Stimulated activated CD4-positive, alpha-beta T cell treated with anti-CD3 and anti-CD28 coated beads, Interleukin-12 subunit alpha, Interleukin-12 subunit beta, amount 100 ng/mL, for 24 hours (primary cell): Measurements from ENCODE around the gene RAD23B.

Experiments used
- DNase-seq, 2 experiments: peaks; one replicate each; pipeline ENCODE4 v3.0.0-alpha.2; 2020; ENCODE audit warnings: low read depth in 2 of 2

The RAD23B gene

DNA sequence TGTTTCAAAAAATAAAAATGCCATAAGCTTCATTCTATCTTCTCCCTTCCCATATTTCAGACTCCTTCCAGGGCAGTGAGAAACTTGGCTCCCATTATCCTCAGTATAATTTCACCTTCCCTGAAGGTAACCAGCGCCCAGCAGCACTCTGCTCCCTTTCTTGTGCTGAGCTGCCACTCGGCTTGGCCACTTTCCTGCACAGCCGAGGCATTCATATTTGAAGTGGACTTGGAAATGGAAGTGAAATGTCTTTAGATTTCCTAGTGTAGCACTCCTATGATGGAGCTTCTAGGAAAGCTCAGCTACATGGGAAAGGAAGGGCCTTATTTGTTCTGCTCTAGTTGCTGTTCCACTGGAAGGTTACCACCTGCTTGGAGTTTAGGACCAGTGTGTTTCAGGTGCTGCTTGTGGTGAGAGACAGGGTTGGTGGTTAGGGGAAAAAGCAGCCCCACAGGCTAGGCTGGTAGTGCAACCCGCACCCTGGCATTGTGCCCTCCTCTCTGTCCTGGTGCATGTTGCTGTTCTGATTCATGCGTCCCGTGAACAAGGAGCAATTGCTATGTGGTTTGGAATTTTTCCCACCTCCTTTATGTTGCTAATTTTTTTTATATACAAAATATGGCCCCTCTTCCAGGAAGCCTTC is 53.8 kb downstream of the RAD23B start:
- DNase-seq, result no peak

- DNase-seq, result no peak
These were observed 54.9 kb downstream of the RAD23B start for GRCh38 chr9:107337676-107338590.

GRCh38 chr9:107338911-107339659 is 56.0 kb downstream of the RAD23B start:
- DNase-seq, result no peak

DNA sequence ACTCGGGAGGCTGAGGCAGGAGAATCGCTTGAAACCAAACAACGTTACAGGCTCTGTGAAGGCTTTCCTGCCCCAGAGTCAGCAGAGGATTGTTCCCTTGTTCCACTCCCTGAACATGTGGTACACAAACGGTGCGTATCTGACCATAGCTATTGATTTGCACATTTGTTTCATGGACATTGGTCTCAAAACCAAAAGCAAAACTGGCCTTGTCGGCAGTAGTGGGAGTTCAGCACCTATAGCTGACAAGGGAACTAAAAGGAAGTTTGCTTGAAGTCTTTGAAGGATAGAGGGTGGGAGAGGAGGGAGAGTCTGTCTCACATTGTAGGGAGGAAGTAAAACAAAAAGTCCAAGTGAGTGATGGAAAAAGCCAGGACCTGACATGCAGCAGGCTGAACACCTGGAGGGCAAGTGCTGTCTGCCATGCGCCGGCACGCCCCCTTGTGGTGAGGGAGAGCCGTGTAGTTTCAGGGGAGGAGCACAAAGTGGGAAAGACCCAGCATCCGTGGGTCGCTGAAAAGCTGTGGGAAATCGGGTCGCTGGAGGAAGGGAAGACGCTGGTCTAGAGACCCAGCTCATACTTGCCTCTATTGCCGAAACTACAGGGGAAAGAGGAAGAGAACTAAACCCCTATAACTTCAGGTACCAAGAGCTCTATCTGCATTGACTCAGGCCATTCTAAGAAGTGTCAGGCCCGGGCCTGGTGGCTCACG is 58.0 kb downstream of the RAD23B start:
- peak; percentile 54 to 79 for DNase-seq

DNA sequence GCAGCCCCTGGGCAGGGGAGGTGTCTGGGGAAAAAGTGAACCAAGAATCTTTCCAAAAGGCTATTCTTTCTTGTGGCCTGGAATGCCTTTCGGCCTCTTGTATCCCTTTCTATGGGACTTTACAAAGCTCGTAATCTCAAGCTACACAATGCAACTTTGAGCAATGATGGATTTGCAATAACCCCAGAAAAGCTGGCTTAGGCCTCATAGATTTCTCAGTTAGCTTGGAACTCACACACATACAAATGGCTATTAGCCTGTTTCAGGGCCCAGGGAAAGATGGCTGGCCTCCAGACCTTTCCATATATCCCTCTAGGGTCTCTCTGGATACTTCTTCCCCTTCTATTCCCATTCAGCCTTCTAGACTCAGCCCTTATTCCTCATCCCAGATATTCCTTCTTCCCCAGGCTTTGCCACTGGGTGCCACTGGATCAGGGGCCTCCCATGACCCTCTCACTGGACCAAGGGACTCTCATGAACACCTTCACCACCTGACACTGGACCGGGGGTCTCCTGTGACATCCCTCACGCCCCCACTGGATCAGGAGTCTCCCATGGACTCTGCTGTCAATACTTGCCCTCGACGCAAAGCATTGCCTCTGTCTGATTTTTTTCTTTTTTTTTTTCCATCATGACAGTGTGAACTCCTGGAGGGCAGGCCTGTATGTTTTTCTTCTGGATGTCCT is 59.5 kb downstream of the RAD23B start:
- no peak for DNase-seq

DNA sequence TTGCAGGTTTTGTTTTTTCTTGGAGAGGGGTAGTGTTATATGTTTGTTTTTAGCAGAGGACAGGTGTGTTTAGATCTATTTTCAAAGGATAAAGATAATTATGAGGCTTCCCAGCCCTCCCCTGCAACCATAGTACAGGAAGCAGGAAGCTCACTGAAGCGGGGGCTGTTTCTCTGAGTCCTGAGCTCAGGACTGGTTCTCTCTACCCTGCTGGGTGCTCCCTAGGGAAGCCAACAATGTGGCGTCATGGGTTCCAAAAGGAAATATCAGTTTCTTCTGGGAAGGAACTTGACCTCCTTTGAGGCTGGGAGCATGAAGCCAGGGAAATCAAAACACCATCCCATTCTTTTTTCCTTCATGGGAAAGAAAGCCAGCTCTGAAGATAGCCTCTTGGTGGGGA is 62.2 kb downstream of the RAD23B start:
- DNase-seq, result no peak

- no peak for DNase-seq
These were observed 65.8 kb downstream of the RAD23B start for GRCh38 chr9:107348836-107349235.

GRCh38 chr9:107350443-107350842 is 67.4 kb downstream of the RAD23B start:
- DNase-seq, result no peak

DNA sequence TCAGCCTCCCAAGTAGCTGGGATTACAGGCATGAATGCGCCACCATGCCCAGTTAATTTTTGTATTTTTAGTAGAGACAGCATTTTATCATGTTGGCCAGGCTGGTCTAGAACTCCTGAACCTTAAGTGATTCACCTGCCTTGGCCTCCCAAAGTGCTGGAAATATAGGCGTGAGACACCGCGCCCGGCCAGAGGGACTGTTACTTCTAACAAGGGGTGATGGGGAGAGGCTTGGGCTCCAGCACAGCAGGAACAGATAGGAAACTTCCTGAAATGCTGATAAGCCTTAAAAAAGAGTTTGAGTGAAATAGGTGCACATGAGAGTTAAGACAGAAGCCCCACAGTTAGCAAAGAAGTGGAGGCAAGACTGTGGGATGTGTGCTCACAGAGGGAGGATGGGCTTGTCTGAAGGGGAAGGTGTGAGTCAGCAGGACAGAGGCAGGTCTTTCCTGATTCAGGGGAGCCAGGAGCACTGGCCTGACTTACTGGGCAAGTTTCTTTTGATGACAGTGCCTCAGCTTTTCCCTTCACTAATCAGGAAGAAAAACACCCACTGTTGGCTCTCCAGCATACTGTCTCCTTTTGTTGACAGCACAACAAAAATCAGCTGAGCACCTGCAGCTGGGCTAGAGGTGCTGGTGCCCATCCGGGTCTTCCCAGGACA is 68.4 kb downstream of the RAD23B start:
- no peak for DNase-seq

- DNase-seq, result no peak
These were observed 72.3 kb downstream of the RAD23B start for GRCh38 chr9:107355394-107355793.

GRCh38 chr9:107358986-107359385 is 75.9 kb downstream of the RAD23B start:
- DNase-seq, result no peak

DNA sequence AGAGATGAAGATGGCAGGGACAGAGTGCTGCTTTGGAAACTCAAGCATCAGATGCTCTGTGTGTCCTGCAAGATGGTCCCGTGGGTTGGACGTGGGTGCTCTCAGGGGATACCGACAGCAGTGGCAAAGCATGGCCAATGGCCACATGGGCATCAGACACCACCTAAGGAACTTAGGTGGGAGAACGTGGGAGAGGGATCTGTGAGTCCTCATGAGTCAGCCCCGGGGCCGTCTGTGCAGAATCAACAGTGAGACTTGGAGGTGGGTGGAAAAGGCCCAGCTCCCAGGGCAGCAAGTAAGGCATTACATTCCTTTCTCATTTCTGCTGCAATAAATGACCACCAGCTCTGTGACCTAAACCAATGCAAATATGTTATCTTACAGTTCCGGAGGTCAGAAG is 77.0 kb downstream of the RAD23B start:
- DNase-seq, result no peak

DNA sequence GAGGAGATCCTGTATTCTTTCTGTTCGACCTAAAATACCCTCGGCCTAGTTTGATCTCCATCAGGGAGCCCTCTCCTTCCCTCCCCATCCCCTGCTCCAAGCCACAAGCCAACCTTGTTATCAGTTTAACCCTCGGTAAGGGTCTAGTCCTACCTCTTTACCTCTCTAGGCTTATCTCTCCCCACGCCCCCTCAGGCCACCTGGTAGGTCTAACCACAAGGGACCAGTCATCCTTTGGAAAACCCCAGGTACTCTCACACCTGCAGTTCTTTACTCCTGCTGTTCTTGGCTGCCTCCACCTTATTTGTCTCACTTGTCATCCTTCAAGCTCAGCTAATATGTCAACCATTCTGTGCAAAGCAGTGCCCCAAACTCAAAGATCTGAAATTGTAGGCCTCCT is 78.7 kb downstream of the RAD23B start:
- no peak for DNase-seq

GRCh38 chr9:107363516-107364152 is 80.6 kb downstream of the RAD23B start:
- DNase-seq, result no peak

GRCh38 chr9:107367727-107368502 is 84.8 kb downstream of the RAD23B start:
- DNase-seq, result no peak

GRCh38 chr9:107368696-107369095 is 85.6 kb downstream of the RAD23B start:
- DNase-seq, result no peak

GRCh38 chr9:107373809-107374208 is 90.7 kb downstream of the RAD23B start:
- DNase-seq, result no peak

GRCh38 chr9:107375001-107375400 is 91.9 kb downstream of the RAD23B start:
- DNase-seq, result no peak

DNA sequence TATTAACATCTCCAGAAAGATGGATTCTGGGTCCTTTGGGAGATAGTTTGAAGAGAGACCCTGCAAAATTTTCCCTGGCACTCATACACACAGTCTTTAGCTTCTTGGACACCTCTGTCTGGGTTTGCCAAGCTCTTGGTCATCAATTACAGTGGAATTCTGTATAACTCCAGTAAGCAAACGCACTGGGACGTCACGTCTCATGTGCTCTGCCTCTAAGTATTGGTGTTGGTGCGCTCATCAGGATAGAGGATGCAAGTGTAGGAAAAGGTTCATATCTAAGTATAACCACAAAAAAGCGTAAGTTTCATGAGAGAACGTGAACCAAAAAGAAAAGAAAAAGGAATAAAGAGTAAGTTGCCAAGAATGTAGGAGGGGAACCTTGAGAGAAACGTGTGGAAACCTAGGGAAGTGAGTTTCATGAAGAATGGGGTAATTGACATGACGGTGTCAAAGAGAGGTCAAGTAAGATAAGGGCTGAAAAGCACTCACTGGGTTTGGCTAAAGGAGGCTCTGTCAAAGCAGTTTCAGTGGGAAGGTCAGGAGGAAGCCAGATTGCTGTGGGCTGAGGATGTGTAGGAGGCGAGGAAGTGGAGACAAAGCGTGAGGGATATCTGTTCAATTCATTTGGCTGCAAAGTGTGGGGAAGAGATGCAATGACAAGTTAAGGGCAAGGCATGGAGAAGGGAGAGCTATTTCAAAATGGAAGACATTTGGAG is 92.7 kb downstream of the RAD23B start:
- no peak for DNase-seq
